Measurements from ENCODE around the gene SPP2.

SPP2 gene

GRCh38 chr2:234125451-234126145 lies 75.1 kb downstream of the SPP2 start:
- no peak for TF ChIP-seq CTCF (IDR thresholded peaks at IDR 0.05; ENCODE audit: unreplicated experiment in 3 of 3)
- Mint-ChIP-seq H3K4me3 (no peak overlapping the region), H3K36me3 (ENCODE audit: low read depth) (no peaks in the 10 kb centered on the region), H3K9me3 (no peaks in the 10 kb centered on the region), H3K27ac (no peak overlapping the region), H3K27me3 (ENCODE audit: low read depth) (no peaks in the 10 kb centered on the region), H3K4me1 (peaks cover under 1% of the 10 kb centered on the region)

GRCh38 chr2:234126146-234126470 lies 75.6 kb downstream of the SPP2 start:
- Mint-ChIP-seq H3K27me3 (ENCODE audit: low read depth) (no peaks in the 10 kb centered on the region), H3K27ac (no peak overlapping the region), H3K4me3 (no peak overlapping the region), H3K4me1 (peaks cover 6% of the 10 kb centered on the region), H3K36me3 (ENCODE audit: low read depth) (no peaks in the 10 kb centered on the region), H3K9me3 (no peaks in the 10 kb centered on the region)
- TF ChIP-seq CTCF (IDR thresholded peaks at IDR 0.05; ENCODE audit: unreplicated experiment in 3 of 3), result no peak
